HG02943 (cell line): ENCODE measurements around the gene PLAC1.

ENCODE experiments used
- ATAC-seq: cut with Tn5 transposase; IDR thresholded peaks from one replicate; pipeline ENCODE4 v1.9.1; 2021; ENCODE audit warnings: mild to moderate bottlenecking, low read depth, moderate library complexity; ENCODE audit not compliant: unreplicated experiment

PLAC1 gene

GRCh38 chrX:134547047-134547679 lies 111.1 kb downstream of the PLAC1 start:
- no peak for ATAC-seq

DNA sequence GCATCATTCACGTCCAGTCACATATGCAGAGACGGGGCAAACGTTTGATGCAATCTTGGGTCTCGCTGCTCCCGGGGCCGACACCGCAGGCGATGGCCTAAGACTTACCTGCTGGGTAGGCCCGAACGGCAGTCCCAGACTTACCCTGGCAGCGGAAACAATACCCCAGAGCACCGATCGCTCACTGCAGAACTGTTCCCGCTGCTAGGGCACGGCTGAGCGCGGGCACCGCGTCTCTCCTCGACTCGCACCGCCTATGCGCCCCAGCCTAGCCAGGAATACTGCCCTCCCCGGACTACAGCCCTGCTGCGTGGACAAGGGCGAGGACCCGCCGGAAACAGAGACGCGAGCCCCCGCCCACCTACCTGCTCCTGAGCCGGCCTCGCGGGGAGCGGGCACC lies 112.1 kb downstream of the PLAC1 start:
- no peak for ATAC-seq

DNA sequence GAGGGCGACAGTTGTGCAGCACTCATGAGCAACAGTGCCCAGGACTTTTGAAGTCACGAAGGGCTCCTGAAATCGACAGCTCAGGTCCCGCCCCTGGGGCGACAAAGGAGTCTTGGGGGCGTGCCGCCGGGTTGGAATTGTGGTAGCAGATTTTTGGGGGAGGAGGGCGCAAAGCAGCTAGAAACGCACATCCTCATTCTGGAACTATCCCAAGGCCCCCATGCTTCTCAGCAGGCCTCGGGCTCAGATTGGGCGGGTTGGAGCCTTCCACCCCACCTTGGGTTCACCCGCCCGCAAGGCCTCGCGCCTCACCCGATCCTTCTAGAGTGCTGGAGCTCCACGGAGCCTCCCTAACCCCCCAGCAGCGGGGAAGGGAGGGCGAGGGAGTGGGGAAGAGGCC lies 112.8 kb downstream of the PLAC1 start:
- no peak for ATAC-seq

- no peak for ATAC-seq
Measured at GRCh38 chrX:134544513-134545151, 113.6 kb downstream of the PLAC1 start.

- no peak for ATAC-seq
Measured at GRCh38 chrX:134544135-134544512, 114.1 kb downstream of the PLAC1 start.

DNA sequence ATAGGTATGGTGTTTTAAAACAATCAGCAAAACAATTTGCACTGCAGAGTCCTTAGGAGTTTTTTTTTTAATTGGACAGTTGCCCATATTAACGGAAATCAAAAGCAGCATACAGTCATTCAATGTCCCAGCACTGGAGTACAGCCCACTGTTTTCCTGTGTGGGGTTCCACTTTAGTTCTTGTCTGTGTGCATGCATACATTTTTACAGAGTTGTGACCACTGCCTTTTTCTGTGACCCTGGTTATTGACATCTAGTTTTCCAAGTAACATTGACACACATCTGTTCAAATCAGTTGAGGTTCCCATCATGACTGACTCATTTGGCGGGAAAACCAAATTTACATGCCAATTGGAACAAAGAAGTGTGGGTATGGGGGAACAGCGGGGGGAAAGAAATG lies 115.0 kb downstream of the PLAC1 start:
- no peak for ATAC-seq

DNA sequence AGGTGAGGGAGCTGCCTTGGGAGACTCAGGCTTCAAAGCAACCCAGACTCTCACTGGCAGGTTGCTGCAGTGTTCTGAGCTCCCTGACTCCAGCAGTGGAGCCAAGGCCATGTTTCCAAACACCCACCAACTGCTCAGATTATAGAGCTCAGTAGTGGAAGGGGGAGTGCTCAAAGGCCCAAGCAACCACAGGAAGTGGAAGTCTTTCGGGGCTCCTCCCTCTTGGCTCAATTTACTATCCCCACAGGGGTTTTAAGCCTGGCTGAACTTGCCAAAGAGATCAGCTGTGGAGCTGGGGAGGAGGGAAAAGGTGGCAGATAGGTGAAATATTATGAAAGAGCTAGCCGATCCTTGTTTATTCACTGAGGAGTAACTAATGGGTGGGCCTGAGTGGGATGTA lies 115.8 kb downstream of the PLAC1 start:
- no peak for ATAC-seq

DNA sequence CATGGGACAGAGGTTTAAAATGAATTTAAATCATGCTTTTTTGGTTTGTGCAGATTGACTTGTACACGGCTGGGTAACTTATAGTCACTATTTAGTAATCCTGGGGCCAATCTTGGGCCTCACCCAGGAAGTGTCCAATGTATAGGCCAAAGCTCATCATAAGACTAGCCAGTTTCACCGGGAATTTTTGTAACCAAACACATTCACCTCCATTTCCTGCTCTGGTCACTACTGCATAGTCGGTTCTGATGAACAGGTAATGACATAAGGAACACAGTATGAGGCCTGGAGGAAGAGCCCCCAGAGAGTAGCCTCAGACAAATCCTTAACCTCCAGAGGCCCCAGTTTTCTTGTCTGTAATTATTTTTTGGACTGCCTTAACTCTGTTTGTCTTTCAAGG lies 116.4 kb downstream of the PLAC1 start:
- ATAC-seq = no peak

DNA sequence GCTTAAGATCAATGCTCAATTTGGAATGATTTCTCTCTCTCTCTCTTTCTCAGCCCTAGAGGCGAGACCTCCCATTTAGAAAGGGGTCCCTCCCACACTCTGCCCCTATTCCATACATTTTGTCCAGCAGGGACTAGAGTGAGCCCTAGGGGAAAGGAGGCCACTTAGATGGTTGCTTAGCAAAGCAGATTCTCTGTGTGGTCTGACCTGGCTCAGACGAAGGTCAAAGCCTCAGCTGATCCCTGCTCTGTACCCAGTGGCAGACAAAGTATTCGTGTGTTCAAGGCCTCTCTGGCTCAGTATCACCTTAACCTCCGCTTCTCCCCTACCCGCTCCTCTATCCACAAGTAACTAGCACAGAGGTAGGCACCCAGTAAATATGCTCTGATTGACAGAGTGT lies 120.0 kb downstream of the PLAC1 start:
- no peak for ATAC-seq

DNA sequence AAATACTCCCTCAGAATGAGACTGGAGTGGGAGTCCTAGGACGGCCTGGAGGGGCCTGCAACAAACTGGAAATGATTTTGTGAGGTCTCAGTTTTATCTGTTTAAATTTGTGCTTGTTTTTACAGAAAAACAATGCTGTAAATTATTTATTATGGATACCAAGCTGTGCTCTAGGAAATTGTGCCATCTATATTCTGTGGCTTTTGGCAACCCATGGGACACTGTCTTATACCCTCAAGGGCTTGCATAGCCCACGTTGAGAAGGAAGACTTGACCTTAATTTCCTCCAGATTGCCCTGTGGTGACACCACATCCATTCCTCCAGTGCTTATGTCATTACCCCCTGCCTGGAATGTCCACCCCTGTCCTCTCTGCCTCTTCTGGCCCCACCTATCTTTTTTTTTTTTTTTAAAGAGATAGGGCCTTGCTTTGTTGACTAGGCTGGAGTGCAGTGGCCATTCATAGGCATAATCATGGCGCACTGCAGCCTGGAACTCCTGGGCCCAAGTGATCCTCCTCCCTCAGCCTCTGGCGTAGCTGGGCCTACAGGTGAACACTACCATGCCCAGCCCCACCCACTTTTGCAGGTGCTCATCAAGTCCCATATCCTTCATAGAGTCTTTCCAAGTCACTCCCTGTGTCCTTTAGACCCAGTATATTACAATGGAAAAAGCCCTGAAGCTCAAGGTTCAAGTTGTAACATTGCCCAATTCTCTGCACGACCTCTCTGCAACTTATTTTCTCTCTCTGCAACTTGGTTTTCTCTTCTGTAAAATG lies 120.9 kb downstream of the PLAC1 start:
- no peak for ATAC-seq

- no peak for ATAC-seq
Measured at GRCh38 chrX:134533952-134534351, 124.3 kb downstream of the PLAC1 start.

DNA sequence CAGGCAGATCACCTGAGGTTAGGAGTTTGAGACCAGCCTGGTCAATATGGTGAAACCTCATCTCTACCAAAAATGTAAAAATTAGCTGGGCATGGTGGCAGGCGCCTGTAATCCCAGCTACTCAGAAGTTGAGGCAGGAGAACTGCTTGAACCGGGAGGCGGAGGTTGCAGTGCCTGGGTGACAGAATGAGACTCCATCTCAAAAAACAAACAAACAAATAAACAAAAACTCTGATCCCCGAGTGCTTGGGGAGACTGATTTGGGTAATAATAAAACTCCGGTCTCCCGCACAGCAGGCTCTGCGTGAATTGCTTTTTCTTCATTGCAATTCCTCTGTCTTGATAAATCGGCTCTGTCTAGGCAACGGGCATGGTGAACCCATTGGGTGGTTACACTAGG lies 124.9 kb downstream of the PLAC1 start:
- ATAC-seq = no peak

DNA sequence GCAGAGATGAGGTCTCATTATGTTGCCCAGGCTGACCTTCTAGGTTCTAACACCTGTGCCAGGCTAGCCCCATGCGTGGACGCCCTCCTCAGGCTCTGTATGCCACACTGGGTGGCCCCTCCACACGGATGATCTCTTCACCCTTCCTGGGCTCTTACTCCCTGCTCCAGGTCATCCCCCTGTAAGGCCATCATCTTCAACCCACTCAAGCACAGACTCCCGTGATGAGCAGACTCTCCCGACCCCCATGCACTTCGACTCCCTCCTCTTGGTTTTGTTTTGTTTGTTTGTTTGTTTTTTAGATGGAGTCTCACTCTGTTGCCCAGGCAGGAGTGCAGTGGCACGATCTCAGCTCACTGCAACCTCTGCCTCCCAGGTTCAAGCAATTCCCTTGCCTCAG lies 127.4 kb downstream of the PLAC1 start:
- no peak for ATAC-seq

GRCh38 chrX:134529481-134529880 lies 128.8 kb downstream of the PLAC1 start:
- no peak for ATAC-seq

DNA sequence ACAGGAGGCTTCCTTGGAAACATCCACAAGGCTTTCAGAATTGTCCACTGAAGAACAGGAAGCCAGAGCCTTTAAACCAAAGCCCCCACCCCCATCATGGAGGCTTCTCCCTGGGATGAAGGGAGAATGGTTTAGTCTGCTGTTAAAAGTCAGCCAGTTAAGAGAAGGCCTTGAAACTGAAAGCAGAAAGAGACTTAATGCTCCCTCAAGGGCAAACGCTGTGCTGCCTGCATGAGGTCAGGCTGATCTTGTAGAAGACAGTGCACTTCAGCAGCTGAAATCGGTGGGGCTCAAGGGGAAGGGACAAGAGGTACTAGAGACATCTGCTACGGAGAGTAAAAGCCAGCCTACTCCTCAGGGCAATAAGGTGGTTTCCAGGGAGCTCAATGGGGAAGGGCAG lies 129.3 kb downstream of the PLAC1 start:
- no peak for ATAC-seq

GRCh38 chrX:134526399-134526798 lies 131.9 kb downstream of the PLAC1 start:
- no peak for ATAC-seq

DNA sequence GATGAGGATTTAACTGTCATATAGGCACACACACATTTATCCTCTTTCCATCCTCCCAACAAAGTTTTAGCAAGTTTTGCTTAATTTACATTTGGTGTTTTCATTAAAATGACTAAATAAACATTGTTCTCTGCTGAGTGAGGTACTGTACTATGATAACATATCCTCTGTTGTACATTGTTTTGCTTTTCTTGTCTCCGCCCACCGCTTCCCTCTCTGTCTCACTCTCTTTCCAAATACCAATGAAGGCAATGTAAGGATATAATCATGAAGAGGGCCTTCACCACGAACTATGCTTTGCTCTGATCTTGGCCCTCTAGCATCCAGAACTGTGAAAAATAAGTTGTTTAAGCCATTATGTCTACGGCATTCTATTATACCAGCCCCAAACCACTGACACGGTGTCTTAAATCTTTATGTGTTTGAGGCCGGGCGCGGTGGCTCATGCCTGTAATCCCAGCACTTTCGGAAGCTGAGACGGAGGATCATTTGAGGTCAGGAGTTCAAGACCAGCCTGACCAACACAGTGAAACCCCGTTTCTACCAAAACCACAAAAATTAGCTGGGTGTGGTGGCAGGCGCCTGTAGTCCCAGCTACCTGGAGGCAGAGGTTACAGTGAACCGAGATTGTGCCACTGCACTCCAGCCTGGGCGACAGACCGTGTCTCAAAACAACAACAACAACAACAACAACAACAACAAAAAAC lies 133.0 kb downstream of the PLAC1 start:
- no peak for ATAC-seq

GRCh38 chrX:134524181-134524580 lies 134.1 kb downstream of the PLAC1 start:
- no peak for ATAC-seq

GRCh38 chrX:134520860-134521390 lies 137.3 kb downstream of the PLAC1 start:
- no peak for ATAC-seq
